K562 (cell line): ENCODE measurements around the gene SLC7A4. TPM values are rescaled to one million over a fixed set of nuclear protein-coding genes. Genes with fewer than 3 reads are reported as not detected.

Source experiments
- ARNT ChIP-seq, 2 experiments: fragments of 450-650 bp; IDR thresholded peaks; 2 replicates each; pipeline ENCODE4 v1.6.1; 2016; ENCODE audit warnings: mild to moderate bottlenecking in 1 of 2
- MAZ ChIP-seq, 2 experiments: fragments of 450-650 bp in 1 of 2; sonication (generic) in 1 of 2; formaldehyde crosslinking; IDR thresholded peaks in 1 of 2; conservative IDR thresholded peaks in 1 of 2; 2 replicates each; pipeline versions ENCODE4 v1.4.0 to v1.5.0; 2020; ENCODE audit warnings: mild to moderate bottlenecking in 1 of 2, missing genetic modification reagents in 1 of 2
- TAF15 ChIP-seq: fragments of 200-400 bp; formaldehyde crosslinking; IDR thresholded peaks from 2 replicates; pipeline ENCODE4 v1.6.1; 2017; ENCODE audit warnings: mild to moderate bottlenecking, low read depth, low read length, moderate library complexity
- YY1 ChIP-seq, 3 experiments: IDR thresholded peaks; 2 replicates each; pipeline ENCODE4 v1.6.1; 2011; ENCODE audit warnings: low read length in 2 of 3, mild to moderate bottlenecking in 2 of 3, moderate library complexity in 2 of 3, borderline replicate concordance in 1 of 3, control low read depth in 1 of 3, low read depth in 1 of 3; ENCODE audit not compliant: insufficient read depth in 3 of 3, insufficient replicate concordance in 2 of 3, control insufficient read depth in 1 of 3, insufficient read length in 1 of 3; ENCODE audit errors: extremely low read depth in 1 of 3
- polyA plus RNA-seq, 8 experiments: library from polyadenylated mRNA; depleted of rRNA in 4 of 8; stranded (reverse) in 5 of 8; unstranded in 3 of 8; fragments of >200 nt; fragmentation: Nextera tagmentation in 2 of 8; fragmentation: Illumina TruSeq in 1 of 8; extraction: Ambion mirVana in 2 of 8; extraction: Trizol in 1 of 8; gene quantifications; 2 replicates each; pipeline versions ENCODE4 v1.2.1 to v1.2.3, GENCODE V29; 2011 to 2014; ENCODE audit warnings: inconsistent platforms in 1 of 8, missing spikeins in 1 of 8
- total RNA-seq, 7 experiments: library from RNA; depleted of rRNA in 6 of 7; stranded (reverse); fragments of >200 nt in 6 of 7; fragmentation: Illumina TruSeq in 2 of 7; extraction: Trizol in 2 of 7; gene quantifications; 2 replicates each; pipeline versions ENCODE4 v1.2.1 to v1.2.3, GENCODE V29; 2011 to 2021; ENCODE audit warnings: low replicate concordance in 1 of 7
- TF ChIP-seq, protein P1 (sequence below): sonication (generic); formaldehyde crosslinking; IDR thresholded peaks from 2 replicates; pipeline ENCODE4 v1.8.1; 2023; ENCODE audit warnings: mild to moderate bottlenecking, missing genetic modification reagents

Gene SLC7A4
- total and polyA plus RNA-seq, 9 of the 15 experiments (the other 6 are each of a cell fraction or from before 2014, with no cell fraction given) = not detected

DNA sequence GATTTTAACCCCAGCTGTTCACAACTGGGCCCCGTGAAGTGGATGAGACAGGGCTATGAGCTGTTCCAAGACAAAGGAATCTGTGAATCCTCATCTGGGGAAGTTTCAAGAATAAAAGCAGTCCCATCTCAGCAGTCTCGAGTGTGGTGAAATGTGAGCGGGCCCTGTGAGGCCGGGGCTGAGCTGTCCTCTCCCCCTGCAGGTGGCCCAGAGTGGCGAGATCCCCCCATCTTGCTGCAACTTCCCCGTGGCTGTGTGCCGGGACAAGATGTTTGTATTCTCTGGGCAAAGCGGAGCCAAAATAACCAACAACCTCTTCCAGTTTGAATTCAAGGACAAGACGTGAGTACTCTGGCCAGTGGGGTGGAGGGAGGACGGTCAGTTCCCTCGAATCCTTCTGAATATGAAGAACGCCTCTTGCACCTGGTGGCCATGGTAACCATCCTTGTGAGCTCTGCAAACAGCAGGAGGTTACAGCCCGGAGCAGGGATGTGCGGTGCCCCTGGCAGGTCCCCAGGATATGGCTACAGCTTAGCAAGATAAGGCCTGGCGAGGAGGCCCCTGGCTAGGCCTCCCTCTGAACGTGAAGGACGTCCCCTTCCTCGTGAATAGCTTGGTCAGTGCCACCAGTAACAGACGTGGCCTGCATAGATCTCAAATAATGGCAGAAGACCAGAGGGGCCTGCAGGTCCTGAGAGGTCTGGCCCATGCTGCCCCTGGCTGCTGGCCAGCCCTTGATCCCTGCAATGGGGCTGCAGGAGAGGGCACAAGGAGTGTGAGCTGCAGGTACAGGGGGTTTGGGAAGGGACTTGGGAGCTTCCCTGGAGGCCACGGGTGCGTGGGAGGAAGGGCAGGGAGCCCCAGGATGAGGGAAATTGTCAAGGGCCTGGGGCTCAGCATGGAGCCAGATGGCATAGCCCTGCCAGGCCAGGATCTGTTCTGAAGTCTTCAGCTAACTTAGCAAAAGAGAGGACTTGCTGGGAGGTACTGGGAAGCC lies 41.9 kb downstream of the SLC7A4 start (continued):
- no peak for TF ChIP-seq MAZ (CRISPR knock-in tag; conservative IDR thresholded peaks at IDR 0.05 in 1 of 2, IDR thresholded peaks at IDR 0.05 in 1 of 2)
- TF ChIP-seq ARNT (IDR thresholded peaks at IDR 0.05) = no peak
- TF ChIP-seq TAF15 = peak; percentile 17; the same call in 1 of the 2 replicates
- TF ChIP-seq YY1 (IDR thresholded peaks at IDR 0.05; ENCODE audit: borderline replicate concordance in 1 of 3, control insufficient read depth in 1 of 3, extremely low read depth in 1 of 3, insufficient read depth in 3 of 3, insufficient read length in 1 of 3, insufficient replicate concordance in 2 of 3, low read depth in 1 of 3, low read length in 2 of 3) = peak in 1 of 3 experiments; percentile 7
- TF ChIP-seq, protein P1, sequence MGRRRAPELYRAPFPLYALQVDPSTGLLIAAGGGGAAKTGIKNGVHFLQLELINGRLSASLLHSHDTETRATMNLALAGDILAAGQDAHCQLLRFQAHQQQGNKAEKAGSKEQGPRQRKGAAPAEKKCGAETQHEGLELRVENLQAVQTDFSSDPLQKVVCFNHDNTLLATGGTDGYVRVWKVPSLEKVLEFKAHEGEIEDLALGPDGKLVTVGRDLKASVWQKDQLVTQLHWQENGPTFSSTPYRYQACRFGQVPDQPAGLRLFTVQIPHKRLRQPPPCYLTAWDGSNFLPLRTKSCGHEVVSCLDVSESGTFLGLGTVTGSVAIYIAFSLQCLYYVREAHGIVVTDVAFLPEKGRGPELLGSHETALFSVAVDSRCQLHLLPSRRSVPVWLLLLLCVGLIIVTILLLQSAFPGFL = no peak
